Uterus (tissue), 2 donors: Measurements from ENCODE around the gene CXCL11.

ENCODE experiments used
- CTCF ChIP-seq, 4 experiments: fragments of 200-600 bp in 2 of 4; fragments of 450-650 bp in 2 of 4; sonication (generic) in 2 of 4; IDR thresholded peaks; one replicate each; pipeline ENCODE4 v1.5.1; 2016 to 2019; ENCODE audit warnings: antibody characterized with exemption in 4 of 4, mild to moderate bottlenecking in 2 of 4, moderate library complexity in 1 of 4
- POLR2A ChIP-seq, 2 donors: fragments of 450-650 bp; IDR thresholded peaks; one replicate each; pipeline ENCODE4 v1.6.1; 2016; ENCODE audit warnings: antibody characterized with exemption in 2 of 2, mild to moderate bottlenecking in 1 of 2, moderate library complexity in 1 of 2

GRCh38 chr4:76001700-76002099 lies 34.2 kb downstream of the CXCL11 start:
- TF ChIP-seq CTCF (IDR thresholded peaks at IDR 0.05), result no peak
- TF ChIP-seq POLR2A (IDR thresholded peaks at IDR 0.05), result no peak
